Activated CD8-positive, alpha-beta T cell treated with anti-CD3 and anti-CD28 coated beads for 36 hours (primary cell): ENCODE measurements around the gene PSG3. TPM values are rescaled to one million over a fixed set of nuclear protein-coding genes. Genes with fewer than 3 reads are reported as not detected.
"Not testable (repeated sequence)": the region's sequence is repeated elsewhere in the genome, so short reads cannot be mapped to it uniquely, and the experiment has no call there.

Source experiments
- ATAC-seq: fragments of 200-7000 bp; cut with Tn5 transposase; one replicate; pipeline ENCODE4 v1.10.0; 2021; ENCODE audit warnings: mild to moderate bottlenecking, moderate library complexity
- CTCF ChIA-PET: fragments of 350-600 bp; sonication (Branson Sonifier 250); formaldehyde crosslinking; loops from one replicate; lab custom pipeline; 2021; ENCODE audit warnings: antibody characterized with exemption; lab: Charles Lee
- POLR2A ChIA-PET: fragments of 350-600 bp; sonication (Branson Sonifier 250); formaldehyde crosslinking; loops from one replicate; lab custom pipeline; 2021; ENCODE audit warnings: antibody characterized with exemption; lab: Charles Lee
- DNase-seq: peaks from one replicate; pipeline ENCODE4 v3.0.0-alpha.2; 2020
- H3K27ac Mint-ChIP-seq: one replicate; pipeline ENCODE4 v1.8.0; 2021; ENCODE audit warnings: mild to moderate bottlenecking, mixed read lengths
- H3K27me3 Mint-ChIP-seq: one replicate; pipeline ENCODE4 v1.8.0; 2021; ENCODE audit warnings: mixed read lengths
- H3K36me3 Mint-ChIP-seq: one replicate; pipeline ENCODE4 v1.8.0; 2021; ENCODE audit warnings: low read depth, mixed read lengths
- H3K4me1 Mint-ChIP-seq: one replicate; pipeline ENCODE4 v1.8.0; 2021; ENCODE audit warnings: low read depth, mixed read lengths
- H3K4me3 Mint-ChIP-seq: one replicate; pipeline ENCODE4 v1.8.0; 2021; ENCODE audit warnings: mild to moderate bottlenecking, moderate library complexity, mixed read lengths
- H3K9me3 Mint-ChIP-seq: one replicate; pipeline ENCODE4 v1.8.0; 2021; ENCODE audit warnings: mixed read lengths
- intact Hi-C: fragments of 100-400 bp; cut with micrococcal nuclease; formaldehyde crosslinking; loops from one replicate; pipeline ENCODE4 v1.10.0; 2022
- total RNA-seq, 2 experiments: library from RNA; stranded (reverse); gene quantifications; one replicate each; pipeline ENCODE4 v1.2.3, GENCODE V29; 2021
- TF ChIP-seq, protein P1 (sequence below): fragments of 200-600 bp; IDR thresholded peaks from one replicate; pipeline ENCODE4 v1.8.0; 2022; ENCODE audit warnings: antibody characterized with exemption, mild to moderate bottlenecking

PSG3 gene
- total RNA-seq, 2 experiments from 2014 or later = not detected

DNA sequence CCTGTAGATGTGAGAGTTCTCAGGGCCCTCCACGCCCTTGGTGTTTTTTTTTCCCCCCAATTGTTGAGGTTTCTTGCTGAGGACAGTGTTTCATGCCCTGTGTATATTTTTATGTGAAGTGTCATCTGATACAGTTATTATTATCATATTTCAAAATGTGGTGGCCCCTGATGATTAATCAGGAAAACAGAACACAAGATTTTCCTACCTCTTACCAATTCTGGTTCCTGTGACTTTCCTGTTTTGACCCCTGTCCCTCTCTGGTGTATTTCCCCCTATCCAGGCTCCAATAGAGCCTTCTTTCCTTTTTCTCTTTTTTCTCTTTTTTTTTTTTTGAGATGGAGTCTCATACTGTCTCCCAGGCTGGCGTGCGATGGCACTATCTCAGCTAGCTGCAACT, 24.6 kb upstream of the PSG3 start:
- POLR2A ChIA-PET = no interaction called here
- intact Hi-C loops = no loop called here
- Mint-ChIP-seq H3K9me3 (peaks cover 1% of the 10 kb centered on the region), H3K4me3 (no peak overlapping the region), H3K4me1 (peaks cover 4% of the 10 kb centered on the region), H3K36me3 (no peaks in the 10 kb centered on the region), H3K27ac (no peak overlapping the region), H3K27me3 (peaks cover 10% of the 10 kb centered on the region)
- TF ChIP-seq, protein P1, sequence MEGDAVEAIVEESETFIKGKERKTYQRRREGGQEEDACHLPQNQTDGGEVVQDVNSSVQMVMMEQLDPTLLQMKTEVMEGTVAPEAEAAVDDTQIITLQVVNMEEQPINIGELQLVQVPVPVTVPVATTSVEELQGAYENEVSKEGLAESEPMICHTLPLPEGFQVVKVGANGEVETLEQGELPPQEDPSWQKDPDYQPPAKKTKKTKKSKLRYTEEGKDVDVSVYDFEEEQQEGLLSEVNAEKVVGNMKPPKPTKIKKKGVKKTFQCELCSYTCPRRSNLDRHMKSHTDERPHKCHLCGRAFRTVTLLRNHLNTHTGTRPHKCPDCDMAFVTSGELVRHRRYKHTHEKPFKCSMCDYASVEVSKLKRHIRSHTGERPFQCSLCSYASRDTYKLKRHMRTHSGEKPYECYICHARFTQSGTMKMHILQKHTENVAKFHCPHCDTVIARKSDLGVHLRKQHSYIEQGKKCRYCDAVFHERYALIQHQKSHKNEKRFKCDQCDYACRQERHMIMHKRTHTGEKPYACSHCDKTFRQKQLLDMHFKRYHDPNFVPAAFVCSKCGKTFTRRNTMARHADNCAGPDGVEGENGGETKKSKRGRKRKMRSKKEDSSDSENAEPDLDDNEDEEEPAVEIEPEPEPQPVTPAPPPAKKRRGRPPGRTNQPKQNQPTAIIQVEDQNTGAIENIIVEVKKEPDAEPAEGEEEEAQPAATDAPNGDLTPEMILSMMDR = no peak
- no peak for DNase-seq
- no peak for ATAC-seq
- CTCF ChIA-PET = no interaction called here

DNA sequence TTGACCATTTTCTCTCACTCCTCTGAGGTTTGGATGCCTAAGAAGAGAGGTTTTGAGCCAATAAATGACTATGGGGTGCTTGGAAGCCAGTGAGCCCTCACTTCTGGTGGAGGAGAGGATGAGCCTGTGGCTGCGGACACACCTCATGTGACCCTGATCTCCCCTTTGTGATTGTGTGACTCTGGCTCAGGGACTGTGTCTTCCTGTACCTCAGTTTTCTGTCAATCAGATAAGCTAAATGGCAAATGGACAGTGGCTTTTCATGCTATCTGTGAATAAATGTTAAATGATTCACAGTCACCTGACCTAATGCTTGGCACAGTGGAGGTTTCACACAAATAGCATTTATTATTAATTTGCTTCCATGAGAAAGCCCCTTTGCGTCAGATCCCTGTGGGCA, 22.5 kb upstream of the PSG3 start:
- POLR2A ChIA-PET = no interaction called here
- no peak for ATAC-seq
- Mint-ChIP-seq H3K27ac (no peak overlapping the region), H3K36me3 (no peaks in the 10 kb centered on the region), H3K4me3 (no peak overlapping the region), H3K27me3 (peaks cover 8% of the 10 kb centered on the region), H3K9me3 (no peaks in the 10 kb centered on the region), H3K4me1 (peaks cover 4% of the 10 kb centered on the region)
- no peak for DNase-seq
- CTCF ChIA-PET = no interaction called here
- intact Hi-C loops = no loop called here
- TF ChIP-seq, protein P1 = no peak

GRCh38 chr19:42761924-42762295, 21.6 kb upstream of the PSG3 start:
- CTCF ChIA-PET, H3K4me3 Mint-ChIP-seq, H3K4me1 Mint-ChIP-seq, H3K27ac Mint-ChIP-seq, POLR2A ChIA-PET, ATAC-seq, DNase-seq, H3K36me3 Mint-ChIP-seq, H3K9me3 Mint-ChIP-seq, intact Hi-C loops, H3K27me3 Mint-ChIP-seq: not testable (repeated sequence)

- intact Hi-C loops, H3K27me3 Mint-ChIP-seq, H3K36me3 Mint-ChIP-seq, H3K4me3 Mint-ChIP-seq, H3K4me1 Mint-ChIP-seq, POLR2A ChIA-PET, H3K9me3 Mint-ChIP-seq, H3K27ac Mint-ChIP-seq, CTCF ChIA-PET, ATAC-seq: not testable (repeated sequence)
- peak; percentile 58 for DNase-seq
Observed at GRCh38 chr19:42760954-42761923, 21.0 kb upstream of the PSG3 start.

DNA sequence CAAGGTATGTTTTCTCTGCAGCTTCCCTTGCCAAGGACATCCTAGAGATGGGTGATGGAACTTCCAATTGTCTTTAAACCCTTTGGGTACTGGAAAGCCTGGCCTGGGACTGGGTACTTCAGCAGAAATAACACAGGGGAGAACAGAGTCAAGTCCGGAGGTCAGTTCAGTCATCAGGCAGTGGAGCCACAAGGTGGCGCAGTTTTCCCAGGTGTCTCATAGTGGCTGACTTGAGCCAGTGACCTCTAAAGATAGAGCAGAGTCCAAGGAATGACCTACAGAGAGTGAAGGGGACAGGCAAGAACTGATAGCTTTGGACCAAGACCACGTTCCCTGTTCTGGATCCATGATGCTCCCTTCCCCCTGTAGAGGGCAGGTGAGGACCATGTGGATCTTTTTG, 18.4 kb upstream of the PSG3 start:
- DNase-seq = peak; percentile 37
- POLR2A ChIA-PET, CTCF ChIA-PET: not testable (repeated sequence)

DNA sequence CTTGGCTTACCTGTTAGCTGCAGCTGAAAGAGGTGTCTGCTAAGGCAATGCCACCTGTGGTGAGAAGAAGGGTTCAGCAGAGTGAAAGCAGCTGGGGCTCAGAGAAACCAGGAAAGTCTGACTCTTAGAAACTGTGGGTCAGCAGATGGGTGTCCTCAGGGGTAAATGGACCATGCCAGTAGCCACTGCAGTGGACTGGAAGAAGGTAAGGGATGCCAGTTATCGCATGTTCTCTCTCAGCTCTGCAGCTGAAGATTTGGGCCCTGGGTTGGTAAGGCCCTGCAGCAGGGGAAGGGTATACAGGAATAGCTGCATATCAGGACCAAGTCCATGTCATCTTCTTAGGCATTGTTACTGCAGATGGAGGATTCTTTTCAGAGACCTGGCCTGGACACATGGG, 12.0 kb upstream of the PSG3 start:
- CTCF ChIA-PET, ATAC-seq: not testable (repeated sequence)

More for the DNA sequence above, 18.4 kb upstream of the PSG3 start:
- H3K27me3 Mint-ChIP-seq, H3K27ac Mint-ChIP-seq, ATAC-seq, H3K9me3 Mint-ChIP-seq, H3K4me1 Mint-ChIP-seq, H3K4me3 Mint-ChIP-seq, intact Hi-C loops, H3K36me3 Mint-ChIP-seq: not testable (repeated sequence)
- TF ChIP-seq, protein P1 = peak; percentile 17

More for the DNA sequence above, 12.0 kb upstream of the PSG3 start:
- POLR2A ChIA-PET, H3K4me1 Mint-ChIP-seq, intact Hi-C loops, H3K27ac Mint-ChIP-seq, H3K36me3 Mint-ChIP-seq, DNase-seq, H3K4me3 Mint-ChIP-seq, H3K9me3 Mint-ChIP-seq: not testable (repeated sequence)
- peaks cover 10% of the 10 kb centered on the region for H3K27me3 Mint-ChIP-seq
